ENCODE data around the gene ACAD8.

Gene ACAD8

GRCh38 chr11:134228625-134229024, 24.7 kb upstream of the ACAD8 start:
- Histone ChIP-seq H3K9ac (ENCODE audit: low read depth, low read length) (no peak overlapping the region), H3K36me3 (ENCODE audit: insufficient read depth, low read depth, low read length) (no peaks in the 10 kb centered on the region), H3K27me3 (ENCODE audit: insufficient read depth, low read length) (peaks cover 19% of the 10 kb centered on the region), H3K4me1 (ENCODE audit: insufficient read depth, low read length) (0 out of 2 replicates have a peak, but pooled peaks cover 3% of the 10 kb centered on the region), H3K27ac (ENCODE audit: low read length) (no peak overlapping the region), H3K4me3 (ENCODE audit: low read length) (no peak overlapping the region), H3K9me3 (ENCODE audit: insufficient read depth, low read depth, low read length) (no peaks in the 10 kb centered on the region)

DNA sequence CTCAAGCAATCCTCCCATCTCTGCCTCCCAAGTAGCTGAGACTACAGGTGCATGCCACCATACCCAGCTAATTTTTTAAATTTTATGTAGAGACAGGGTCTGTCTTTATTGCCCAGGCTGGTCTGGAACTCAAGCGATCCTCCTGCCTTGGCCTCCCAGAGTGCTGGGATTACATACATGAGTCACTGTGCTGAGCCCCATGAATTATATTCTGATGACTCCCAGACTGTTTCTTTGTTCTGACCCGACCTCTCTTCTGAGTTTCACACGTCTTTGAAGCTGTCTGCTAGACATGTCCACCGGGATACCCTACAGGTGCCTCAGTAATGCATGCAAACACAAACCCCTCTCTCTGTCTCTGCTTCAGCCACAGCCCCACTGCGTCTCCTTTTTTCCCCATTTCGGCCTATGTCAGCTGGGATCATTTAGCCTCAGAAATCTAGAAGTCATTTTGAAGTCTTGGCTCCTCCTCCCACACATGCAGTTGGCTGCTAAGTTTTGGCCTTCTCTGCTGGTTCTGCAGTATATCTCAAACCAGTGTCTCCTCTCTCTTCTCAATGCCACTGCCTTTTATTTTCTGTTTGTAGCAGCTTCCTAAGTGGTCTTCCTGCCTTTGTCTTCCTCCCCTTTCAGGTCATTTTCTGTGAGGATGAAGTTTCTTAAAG, 24.1 kb upstream of the ACAD8 start:
- H3K4me3 ChIP-seq (ENCODE audit: low read length) = no peak overlapping the region
- H3K27ac ChIP-seq (ENCODE audit: low read length) = no peak overlapping the region
- H3K9me3 ChIP-seq (ENCODE audit: insufficient read depth, low read depth, low read length) = no peaks in the 10 kb centered on the region
- no peaks in the 10 kb centered on the region for H3K36me3 ChIP-seq (ENCODE audit: insufficient read depth, low read depth, low read length)
- H3K27me3 ChIP-seq (ENCODE audit: insufficient read depth, low read length) = peaks cover 19% of the 10 kb centered on the region
- 0 out of 2 replicates have a peak, but pooled peaks cover 3% of the 10 kb centered on the region for H3K4me1 ChIP-seq (ENCODE audit: insufficient read depth, low read length)
- no peak overlapping the region for H3K9ac ChIP-seq (ENCODE audit: low read depth, low read length)

DNA sequence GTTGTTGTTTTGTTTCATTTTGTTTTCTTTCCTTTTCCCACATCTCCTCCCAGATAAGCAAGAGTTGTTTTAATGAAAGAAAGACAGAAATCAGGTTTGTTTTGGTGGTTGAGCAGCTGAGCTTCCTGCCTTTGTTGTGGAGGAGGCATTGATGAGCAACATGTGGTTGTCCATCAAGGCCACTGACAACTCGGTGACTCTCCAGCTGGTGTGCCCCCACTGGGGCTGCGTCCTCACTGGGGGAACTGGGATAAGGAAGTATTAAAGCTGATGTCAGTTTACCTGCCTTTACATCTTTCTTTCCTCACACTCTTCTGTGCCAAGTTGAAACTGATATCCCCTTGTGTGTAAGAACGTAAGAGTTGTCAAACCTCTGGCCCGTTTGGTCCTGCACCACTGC, 23.0 kb upstream of the ACAD8 start:
- Histone ChIP-seq H3K36me3 (ENCODE audit: insufficient read depth, low read depth, low read length) (no peaks in the 10 kb centered on the region), H3K9ac (ENCODE audit: low read depth, low read length) (no peak overlapping the region), H3K27ac (ENCODE audit: low read length) (no peak overlapping the region), H3K9me3 (ENCODE audit: insufficient read depth, low read depth, low read length) (no peaks in the 10 kb centered on the region), H3K4me3 (ENCODE audit: low read length) (no peak overlapping the region), H3K4me1 (ENCODE audit: insufficient read depth, low read length) (0 out of 2 replicates have a peak, but pooled peaks cover 3% of the 10 kb centered on the region), H3K27me3 (ENCODE audit: insufficient read depth, low read length) (peaks cover 15% of the 10 kb centered on the region)

GRCh38 chr11:134231958-134232659, 21.3 kb upstream of the ACAD8 start:
- no peaks in the 10 kb centered on the region for H3K9me3 ChIP-seq (ENCODE audit: insufficient read depth, low read depth, low read length)
- H3K9ac ChIP-seq (ENCODE audit: low read depth, low read length) = no peak overlapping the region
- H3K4me3 ChIP-seq (ENCODE audit: low read length) = no peak overlapping the region
- H3K36me3 ChIP-seq (ENCODE audit: insufficient read depth, low read depth, low read length) = no peaks in the 10 kb centered on the region
- H3K27ac ChIP-seq (ENCODE audit: low read length) = no peak overlapping the region
- no peaks in the 10 kb centered on the region for H3K27me3 ChIP-seq (ENCODE audit: insufficient read depth, low read length)
- no peaks in the 10 kb centered on the region for H3K4me1 ChIP-seq (ENCODE audit: insufficient read depth, low read length)

- no peak overlapping the region for H3K27ac ChIP-seq (ENCODE audit: low read length)
- no peaks in the 10 kb centered on the region for H3K4me1 ChIP-seq (ENCODE audit: insufficient read depth, low read length)
- no peaks in the 10 kb centered on the region for H3K9me3 ChIP-seq (ENCODE audit: insufficient read depth, low read depth, low read length)
Measured at GRCh38 chr11:134233729-134234179, 19.6 kb upstream of the ACAD8 start.

DNA sequence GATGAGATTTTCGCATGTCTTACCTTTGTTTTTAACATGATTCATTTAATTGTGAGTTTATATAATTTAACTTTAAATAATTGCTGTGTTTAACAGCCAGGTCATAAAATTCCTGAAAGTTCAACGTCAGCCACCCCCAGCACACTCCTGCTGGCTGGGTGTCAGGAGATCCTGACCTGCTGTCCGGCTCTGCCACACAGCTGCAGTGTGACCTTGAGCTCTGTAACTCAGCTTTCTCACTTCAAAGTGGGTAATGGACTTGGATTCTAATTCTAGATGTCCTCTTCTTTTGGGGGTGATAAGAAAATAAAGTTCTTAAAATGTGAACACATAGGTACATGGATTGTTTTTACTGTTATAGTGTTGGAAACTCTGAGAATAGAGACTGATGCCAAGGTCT, 18.0 kb upstream of the ACAD8 start:
- Histone ChIP-seq H3K27me3 (ENCODE audit: insufficient read depth, low read length) (no peaks in the 10 kb centered on the region), H3K9me3 (ENCODE audit: insufficient read depth, low read depth, low read length) (no peaks in the 10 kb centered on the region), H3K4me1 (ENCODE audit: insufficient read depth, low read length) (no peaks in the 10 kb centered on the region), H3K9ac (ENCODE audit: low read depth, low read length) (no peak overlapping the region), H3K36me3 (ENCODE audit: insufficient read depth, low read depth, low read length) (0 out of 2 replicates have a peak, but pooled peaks cover 6% of the 10 kb centered on the region), H3K27ac (ENCODE audit: low read length) (no peak overlapping the region), H3K4me3 (ENCODE audit: low read length) (no peak overlapping the region)

More at GRCh38 chr11:134233729-134234179, 19.6 kb upstream of the ACAD8 start:
- Histone ChIP-seq H3K36me3 (ENCODE audit: insufficient read depth, low read depth, low read length) (no peaks in the 10 kb centered on the region), H3K9ac (ENCODE audit: low read depth, low read length) (no peak overlapping the region), H3K27me3 (ENCODE audit: insufficient read depth, low read length) (no peaks in the 10 kb centered on the region), H3K4me3 (ENCODE audit: low read length) (no peak overlapping the region)

DNA sequence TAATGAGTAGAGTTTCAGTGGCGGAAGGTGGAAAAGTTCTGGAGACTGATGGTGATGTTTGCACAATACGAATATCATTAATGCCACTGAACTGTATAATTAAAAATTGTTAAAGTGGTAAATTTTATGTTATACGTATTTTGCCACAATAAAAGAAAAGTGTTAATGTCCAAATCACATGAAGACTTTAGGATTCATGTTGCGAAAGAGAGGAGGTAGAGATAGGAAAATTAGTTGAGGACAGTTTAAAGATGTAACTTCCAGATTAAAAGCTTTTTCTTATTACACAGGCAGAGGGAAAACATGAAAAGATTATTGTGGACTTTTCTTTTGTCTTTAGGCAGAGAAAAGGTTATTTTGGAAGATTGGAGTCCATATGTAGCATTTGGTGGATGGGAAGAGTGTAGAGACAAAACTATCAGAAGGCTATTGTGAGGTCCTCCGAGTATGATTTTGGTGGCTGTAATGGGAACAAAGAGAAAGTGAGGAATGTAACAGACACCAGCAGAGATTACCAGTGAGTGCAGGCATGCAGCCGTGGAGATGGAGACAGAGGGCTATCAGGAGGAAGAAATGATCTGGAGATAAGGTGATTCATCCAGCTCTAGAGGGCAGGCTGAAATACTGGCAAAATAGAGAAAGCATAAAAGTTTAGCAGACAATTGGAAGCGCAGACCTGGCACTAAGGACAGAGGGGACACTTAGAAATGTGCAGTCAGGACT, 16.4 kb upstream of the ACAD8 start:
- Histone ChIP-seq H3K9me3 (ENCODE audit: insufficient read depth, low read depth, low read length) (no peaks in the 10 kb centered on the region), H3K9ac (ENCODE audit: low read depth, low read length) (no peak overlapping the region), H3K36me3 (ENCODE audit: insufficient read depth, low read depth, low read length) (peaks cover 10% of the 10 kb centered on the region; the same call in 1 of the 2 replicates)

DNA sequence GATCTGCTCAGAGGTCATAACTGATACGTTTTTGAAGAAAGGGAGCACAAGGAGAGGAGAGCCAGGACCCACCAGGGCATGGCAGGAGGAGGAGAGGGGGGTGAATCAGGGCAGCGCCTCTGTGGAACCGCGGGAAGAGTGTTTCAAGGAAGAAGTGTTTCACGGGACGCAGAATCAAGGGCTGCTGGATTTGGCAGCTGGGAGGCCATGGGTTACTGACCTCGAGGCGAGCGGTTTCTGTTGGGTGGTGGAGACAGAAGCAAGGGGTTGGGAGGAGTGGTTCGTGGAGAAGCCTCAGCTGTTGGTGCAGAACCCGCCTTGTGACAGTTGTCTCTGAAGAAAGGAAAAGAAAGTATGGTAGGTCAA, 15.8 kb upstream of the ACAD8 start:
- Histone ChIP-seq H3K9me3 (ENCODE audit: insufficient read depth, low read depth, low read length) (no peaks in the 10 kb centered on the region), H3K36me3 (ENCODE audit: insufficient read depth, low read depth, low read length) (peaks cover 10% of the 10 kb centered on the region; the same call in 1 of the 2 replicates), H3K27ac (ENCODE audit: low read length) (no peak overlapping the region), H3K4me3 (ENCODE audit: low read length) (no peak overlapping the region), H3K9ac (ENCODE audit: low read depth, low read length) (no peak overlapping the region), H3K27me3 (ENCODE audit: insufficient read depth, low read length) (no peaks in the 10 kb centered on the region), H3K4me1 (ENCODE audit: insufficient read depth, low read length) (no peaks in the 10 kb centered on the region)

More for the DNA sequence above, 16.4 kb upstream of the ACAD8 start:
- no peaks in the 10 kb centered on the region for H3K4me1 ChIP-seq (ENCODE audit: insufficient read depth, low read length)
- H3K4me3 ChIP-seq (ENCODE audit: low read length) = no peak overlapping the region
- no peaks in the 10 kb centered on the region for H3K27me3 ChIP-seq (ENCODE audit: insufficient read depth, low read length)
- H3K27ac ChIP-seq (ENCODE audit: low read length) = no peak overlapping the region

DNA sequence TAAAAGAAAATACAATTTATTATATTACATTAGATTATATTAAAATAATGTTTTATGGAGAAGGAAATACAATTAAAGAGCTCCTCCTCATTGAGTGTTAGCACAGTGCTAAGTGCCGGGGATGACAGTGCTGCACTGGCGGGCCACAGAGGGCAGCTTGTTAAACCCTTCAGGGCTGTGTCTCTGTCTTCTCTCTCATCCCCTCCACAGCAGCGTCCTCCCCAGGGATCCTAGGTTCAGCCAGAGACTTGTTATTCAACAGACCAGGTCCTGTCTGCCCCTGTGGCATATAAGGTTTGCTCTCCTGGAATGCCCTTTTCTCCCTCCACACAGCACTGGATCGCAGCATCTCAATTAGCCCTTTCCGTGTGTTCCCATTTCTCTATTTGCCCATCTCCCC, 14.4 kb upstream of the ACAD8 start:
- H3K9ac ChIP-seq (ENCODE audit: low read depth, low read length) = no peak overlapping the region
- H3K4me1 ChIP-seq (ENCODE audit: insufficient read depth, low read length) = no peaks in the 10 kb centered on the region
- H3K4me3 ChIP-seq (ENCODE audit: low read length) = no peak overlapping the region
- H3K27ac ChIP-seq (ENCODE audit: low read length) = no peak overlapping the region
- H3K9me3 ChIP-seq (ENCODE audit: insufficient read depth, low read depth, low read length) = no peaks in the 10 kb centered on the region
- peaks cover 23% of the 10 kb centered on the region for H3K36me3 ChIP-seq (ENCODE audit: insufficient read depth, low read depth, low read length)
- H3K27me3 ChIP-seq (ENCODE audit: insufficient read depth, low read length) = no peaks in the 10 kb centered on the region

DNA sequence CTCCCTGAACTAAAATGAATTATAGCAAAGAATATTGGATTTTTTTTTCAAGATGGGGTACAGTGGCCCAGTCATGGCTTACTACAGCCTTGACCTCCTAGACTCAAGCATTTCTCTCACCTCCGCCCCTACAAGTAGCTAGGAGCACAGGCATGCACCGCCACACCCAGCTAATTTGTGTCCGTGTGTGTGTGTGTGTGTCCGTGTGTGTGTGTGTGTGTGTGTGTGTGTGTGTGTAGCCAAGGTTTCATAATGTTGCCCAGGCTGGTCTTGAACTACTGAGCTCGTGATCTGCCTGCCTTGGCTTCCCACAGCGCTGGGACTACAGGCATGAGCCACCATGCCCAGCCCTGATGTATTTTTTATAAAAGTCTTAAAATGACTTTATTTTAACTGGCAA, 12.8 kb upstream of the ACAD8 start:
- H3K4me1 ChIP-seq (ENCODE audit: insufficient read depth, low read length) = no peaks in the 10 kb centered on the region
- peaks cover 36% of the 10 kb centered on the region for H3K36me3 ChIP-seq (ENCODE audit: insufficient read depth, low read depth, low read length)
- no peaks in the 10 kb centered on the region for H3K9me3 ChIP-seq (ENCODE audit: insufficient read depth, low read depth, low read length)
- H3K4me3 ChIP-seq (ENCODE audit: low read length) = no peak overlapping the region
- H3K27ac ChIP-seq (ENCODE audit: low read length) = no peak overlapping the region
- H3K27me3 ChIP-seq (ENCODE audit: insufficient read depth, low read length) = no peaks in the 10 kb centered on the region
- no peak overlapping the region for H3K9ac ChIP-seq (ENCODE audit: low read depth, low read length)

DNA sequence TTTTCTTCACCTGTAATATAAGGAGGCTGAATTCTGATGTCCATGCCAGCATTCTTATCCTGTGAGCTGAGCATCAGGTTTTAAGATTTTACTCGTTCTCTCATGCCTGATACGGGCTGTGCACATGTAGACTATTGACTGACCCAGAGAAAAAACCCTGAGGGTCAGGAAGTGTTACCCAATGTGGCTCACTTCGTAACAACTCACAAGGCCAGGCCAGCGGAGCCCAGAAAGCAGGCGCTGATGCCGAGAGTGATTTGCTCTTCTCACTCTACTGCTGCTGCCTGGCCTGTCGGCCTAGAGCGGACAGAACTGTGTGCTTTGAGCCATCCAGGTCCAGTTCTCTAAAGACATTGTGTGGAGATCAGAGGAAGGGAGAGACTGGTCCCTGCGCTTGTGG, 11.0 kb upstream of the ACAD8 start:
- H3K4me1 ChIP-seq (ENCODE audit: insufficient read depth, low read length) = no peaks in the 10 kb centered on the region
- no peaks in the 10 kb centered on the region for H3K27me3 ChIP-seq (ENCODE audit: insufficient read depth, low read length)
- no peak overlapping the region for H3K4me3 ChIP-seq (ENCODE audit: low read length)
- H3K9me3 ChIP-seq (ENCODE audit: insufficient read depth, low read depth, low read length) = no peaks in the 10 kb centered on the region
- peaks cover 53% of the 10 kb centered on the region for H3K36me3 ChIP-seq (ENCODE audit: insufficient read depth, low read depth, low read length)
- no peak overlapping the region for H3K27ac ChIP-seq (ENCODE audit: low read length)
- H3K9ac ChIP-seq (ENCODE audit: low read depth, low read length) = no peak overlapping the region

Measured in iPS-20b (cell line).